ENCODE results near the gene GRAMD1B. TPM values are rescaled to one million over a fixed set of nuclear protein-coding genes. Genes with fewer than 3 reads are reported as not detected.

Gene GRAMD1B
- total RNA-seq, 1 donor from 2014 or later: 1.4 TPM

- ATAC-seq: no peak
Measured at GRCh38 chr11:123593570-123593969, 163.5 kb downstream of the GRAMD1B start.

GRCh38 chr11:123594188-123594901, 164.3 kb downstream of the GRAMD1B start:
- ATAC-seq: no peak

GRCh38 chr11:123594921-123595320, 164.9 kb downstream of the GRAMD1B start:
- no peak for ATAC-seq

- no peak for ATAC-seq
Measured at GRCh38 chr11:123597859-123598258, 167.8 kb downstream of the GRAMD1B start.

- no peak for ATAC-seq
Measured at GRCh38 chr11:123601136-123601535, 171.1 kb downstream of the GRAMD1B start.

GRCh38 chr11:123601743-123602142, 171.7 kb downstream of the GRAMD1B start:
- no peak for ATAC-seq

- ATAC-seq: no peak
Measured at GRCh38 chr11:123603666-123604065, 173.6 kb downstream of the GRAMD1B start.

GRCh38 chr11:123607781-123608180, 177.7 kb downstream of the GRAMD1B start:
- ATAC-seq: no peak

- no peak for ATAC-seq
Measured at GRCh38 chr11:123608371-123608770, 178.3 kb downstream of the GRAMD1B start.

GRCh38 chr11:123608945-123609344, 178.9 kb downstream of the GRAMD1B start:
- ATAC-seq: no peak

GRCh38 chr11:123611698-123612097, 181.6 kb downstream of the GRAMD1B start:
- no peak for ATAC-seq

- peak; percentile 95 for ATAC-seq
Measured at GRCh38 chr11:123616505-123617198, 186.6 kb downstream of the GRAMD1B start.

- no peak for ATAC-seq
Measured at GRCh38 chr11:123622576-123622975, 192.5 kb downstream of the GRAMD1B start.

- ATAC-seq: no peak
Measured at GRCh38 chr11:123624974-123625373, 194.9 kb downstream of the GRAMD1B start.

GRCh38 chr11:123628936-123629683, 199.0 kb downstream of the GRAMD1B start:
- ATAC-seq: no peak

- no peak for ATAC-seq
Measured at GRCh38 chr11:123630126-123630608, 200.1 kb downstream of the GRAMD1B start.

GRCh38 chr11:123640029-123640428, 210.0 kb downstream of the GRAMD1B start:
- no peak for ATAC-seq

- ATAC-seq: peak; percentile 67
Measured at GRCh38 chr11:123640677-123641494, 210.8 kb downstream of the GRAMD1B start.

GRCh38 chr11:123641495-123641840, 211.4 kb downstream of the GRAMD1B start:
- ATAC-seq: no peak

GRCh38 chr11:123642435-123642834, 212.4 kb downstream of the GRAMD1B start:
- no peak for ATAC-seq

GRCh38 chr11:123645286-123645975, 215.4 kb downstream of the GRAMD1B start:
- no peak for ATAC-seq

- ATAC-seq: no peak
Measured at GRCh38 chr11:123650901-123651300, 220.8 kb downstream of the GRAMD1B start.

Measured in esophagus mucosa (tissue), 1 donor.